ENCODE data around the gene SSH3. TPM values are rescaled to one million over a fixed set of nuclear protein-coding genes. Genes with fewer than 3 reads are reported as not detected.

SSH3 gene
- total RNA-seq, 1 experiment from 2014 or later = 2.5 TPM

- Histone ChIP-seq H3K27ac (no peak overlapping the region), H3K27me3 (no peaks in the 10 kb centered on the region), H3K36me3 (peaks cover 33% of the 10 kb centered on the region), H3K4me3 (no peak overlapping the region), H3K4me1 (peaks cover 7% of the 10 kb centered on the region), H3K9me3 (replicated peaks) (peaks cover 6% of the 10 kb centered on the region; the same call in 1 of the 2 replicates)
- no peak for DNase-seq
Measured at GRCh38 chr11:67290801-67291200, 12.5 kb upstream of the SSH3 start.

- peaks cover 7% of the 10 kb centered on the region; the same call in 1 of the 2 replicates for H3K9me3 ChIP-seq (replicated peaks)
- no peak overlapping the region for H3K4me3 ChIP-seq
- H3K36me3 ChIP-seq = peaks cover 38% of the 10 kb centered on the region
- peaks cover 7% of the 10 kb centered on the region for H3K4me1 ChIP-seq
- no peak overlapping the region for H3K27ac ChIP-seq
- DNase-seq = no peak
- no peaks in the 10 kb centered on the region for H3K27me3 ChIP-seq
Measured at GRCh38 chr11:67291481-67292381, 11.6 kb upstream of the SSH3 start.

- no peak overlapping the region for H3K27ac ChIP-seq
- H3K27me3 ChIP-seq = no peaks in the 10 kb centered on the region
- DNase-seq = no peak
- peaks cover 7% of the 10 kb centered on the region; the same call in 1 of the 2 replicates for H3K9me3 ChIP-seq (replicated peaks)
- H3K36me3 ChIP-seq = peaks cover 44% of the 10 kb centered on the region
- H3K4me3 ChIP-seq = no peak overlapping the region
- peaks cover 4% of the 10 kb centered on the region for H3K4me1 ChIP-seq
Measured at GRCh38 chr11:67292671-67293070, 10.7 kb upstream of the SSH3 start.

GRCh38 chr11:67293090-67293489, 10.2 kb upstream of the SSH3 start:
- no peak overlapping the region for H3K4me3 ChIP-seq
- H3K27ac ChIP-seq = no peak overlapping the region
- no peaks in the 10 kb centered on the region; the same call in 1 of the 2 replicates for H3K4me1 ChIP-seq
- no peaks in the 10 kb centered on the region for H3K27me3 ChIP-seq
- peaks cover 45% of the 10 kb centered on the region for H3K36me3 ChIP-seq
- DNase-seq = no peak
- H3K9me3 ChIP-seq (replicated peaks) = peaks cover 7% of the 10 kb centered on the region; the same call in 1 of the 2 replicates

GRCh38 chr11:67295846-67296245, 7.5 kb upstream of the SSH3 start:
- no peak overlapping the region for H3K4me3 ChIP-seq

GRCh38 chr11:67298786-67299185, 4.5 kb upstream of the SSH3 start:
- H3K36me3 ChIP-seq = peaks cover 40% of the 10 kb centered on the region; the same call in 1 of the 2 replicates
- H3K4me1 ChIP-seq = peaks cover 15% of the 10 kb centered on the region

More at GRCh38 chr11:67295846-67296245, 7.5 kb upstream of the SSH3 start:
- Histone ChIP-seq H3K36me3 (peaks cover 48% of the 10 kb centered on the region), H3K4me1 (no peaks in the 10 kb centered on the region), H3K27ac (no peak overlapping the region), H3K9me3 (replicated peaks) (peaks cover 7% of the 10 kb centered on the region; the same call in 1 of the 2 replicates), H3K27me3 (no peaks in the 10 kb centered on the region)
- DNase-seq = peak in 1 of 2 experiments; percentile 24

GRCh38 chr11:67299471-67300191, 3.7 kb upstream of the SSH3 start:
- Histone ChIP-seq H3K9me3 (replicated peaks) (peaks cover 7% of the 10 kb centered on the region; the same call in 1 of the 2 replicates), H3K36me3 (peaks cover 38% of the 10 kb centered on the region; the same call in 1 of the 2 replicates), H3K4me3 (no peak overlapping the region), H3K4me1 (peaks cover 15% of the 10 kb centered on the region), H3K27ac (no peak overlapping the region), H3K27me3 (no peaks in the 10 kb centered on the region)
- DNase-seq = no peak

More at GRCh38 chr11:67298786-67299185, 4.5 kb upstream of the SSH3 start:
- no peaks in the 10 kb centered on the region for H3K27me3 ChIP-seq
- no peak overlapping the region for H3K4me3 ChIP-seq
- DNase-seq = no peak
- H3K27ac ChIP-seq = no peak overlapping the region
- H3K9me3 ChIP-seq (replicated peaks) = peaks cover 7% of the 10 kb centered on the region; the same call in 1 of the 2 replicates

GRCh38 chr11:67300256-67300755, 3.0 kb upstream of the SSH3 start:
- no peaks in the 10 kb centered on the region for H3K27me3 ChIP-seq
- H3K4me3 ChIP-seq = no peak overlapping the region
- peaks cover 15% of the 10 kb centered on the region for H3K4me1 ChIP-seq
- H3K27ac ChIP-seq = no peak overlapping the region
- peaks cover 31% of the 10 kb centered on the region; the same call in 1 of the 2 replicates for H3K36me3 ChIP-seq
- peaks cover 7% of the 10 kb centered on the region; the same call in 1 of the 2 replicates for H3K9me3 ChIP-seq (replicated peaks)
- DNase-seq = no peak

- Histone ChIP-seq H3K27me3 (no peaks in the 10 kb centered on the region), H3K36me3 (peaks cover 26% of the 10 kb centered on the region; the same call in 1 of the 2 replicates), H3K4me3 (no peak overlapping the region), H3K9me3 (replicated peaks) (peaks cover 1% of the 10 kb centered on the region; the same call in 1 of the 2 replicates), H3K4me1 (peaks cover 15% of the 10 kb centered on the region), H3K27ac (no peak overlapping the region)
- DNase-seq = no peak
Measured at GRCh38 chr11:67300756-67301312, 2.5 kb upstream of the SSH3 start.

GRCh38 chr11:67301313-67301921, 1.9 kb upstream of the SSH3 start:
- Histone ChIP-seq H3K27ac (peak overlapping the region; percentile 38), H3K4me3 (no peak overlapping the region), H3K9me3 (replicated peaks) (no peaks in the 10 kb centered on the region), H3K36me3 (peaks cover 20% of the 10 kb centered on the region; the same call in 1 of the 2 replicates), H3K4me1 (peaks cover 15% of the 10 kb centered on the region), H3K27me3 (no peaks in the 10 kb centered on the region)
- no peak for DNase-seq

GRCh38 chr11:67301951-67302516, 1.3 kb upstream of the SSH3 start:
- peak; percentile 93 to 94 for DNase-seq
- H3K27me3 ChIP-seq = no peaks in the 10 kb centered on the region
- H3K27ac ChIP-seq = peak overlapping the region; percentile 38
- H3K36me3 ChIP-seq = peaks cover 14% of the 10 kb centered on the region; the same call in 1 of the 2 replicates
- H3K4me1 ChIP-seq = peaks cover 15% of the 10 kb centered on the region
- H3K4me3 ChIP-seq = no peak overlapping the region
- H3K9me3 ChIP-seq (replicated peaks) = no peaks in the 10 kb centered on the region

GRCh38 chr11:67302571-67303131, 679 bp upstream of the SSH3 start:
- Histone ChIP-seq H3K27ac (peak overlapping the region; percentile 38), H3K9me3 (replicated peaks) (no peaks in the 10 kb centered on the region), H3K36me3 (peaks cover 11% of the 10 kb centered on the region; the same call in 1 of the 2 replicates), H3K4me3 (peak overlapping the region; percentile 61), H3K4me1 (peaks cover 15% of the 10 kb centered on the region), H3K27me3 (no peaks in the 10 kb centered on the region)
- no peak for DNase-seq

GRCh38 chr11:67303835-67304411, 593 bp downstream of the SSH3 start:
- H3K27ac ChIP-seq = peak overlapping the region; percentile 39; the same call in 1 of the 2 replicates
- H3K36me3 ChIP-seq = peaks cover 7% of the 10 kb centered on the region; the same call in 1 of the 2 replicates
- H3K9me3 ChIP-seq (replicated peaks) = no peaks in the 10 kb centered on the region
- no peak for DNase-seq
- H3K27me3 ChIP-seq = no peaks in the 10 kb centered on the region
- peaks cover 15% of the 10 kb centered on the region for H3K4me1 ChIP-seq
- H3K4me3 ChIP-seq = peak overlapping the region; percentile 61
